Hematopoietic multipotent progenitor cell (in vitro differentiated cells): ENCODE measurements around the gene FBXO3. TPM values are rescaled to one million over a fixed set of nuclear protein-coding genes. Genes with fewer than 3 reads are reported as not detected.

ENCODE experiments used
- total RNA-seq: library from RNA; depleted of rRNA; stranded (reverse); fragments of >200 nt; gene quantifications from one replicate; pipeline ENCODE4 v1.2.3, GENCODE V29; 2012

The FBXO3 gene
- total RNA-seq, 1 donor: 19.4 TPM

Other genes starting within 250 kb of the FBXO3 start
- not detected for gene C11orf91, start 73.7 kb downstream of the FBXO3 start, total RNA-seq
- gene CD59, start 38.1 kb downstream of the FBXO3 start, total RNA-seq: 44.4 TPM
- gene LMO2, start 117.6 kb upstream of the FBXO3 start, total RNA-seq: 148 TPM